ENCODE results near the gene AGPAT4. TPM values are rescaled to one million over a fixed set of nuclear protein-coding genes. Genes with fewer than 3 reads are reported as not detected.

The AGPAT4 gene
- total and polyA plus RNA-seq, 2 donors (not counting 3 experiments of a cell fraction or from before 2014, with no cell fraction given): 10.2 to 15.2 TPM

- FAIRE-seq: no peak
Measured at GRCh38 chr6:161295784-161296183, 21.9 kb upstream of the AGPAT4 start.

More at GRCh38 chr6:161295784-161296183, 21.9 kb upstream of the AGPAT4 start:
- Histone ChIP-seq H3K27ac (ENCODE audit: insufficient read depth, low read depth, low read length) (no peak overlapping the region), H3K4me1 (ENCODE audit: control insufficient read depth, extremely low read depth, insufficient read depth, low read length) (no peaks in the 10 kb centered on the region), H3K27me3 (ENCODE audit: control insufficient read depth in 2 of 2, insufficient read depth in 2 of 2, low read length in 2 of 2) (no peaks in the 10 kb centered on the region), H3K9me1 (replicated peaks; ENCODE audit: control insufficient read depth, extremely low read depth, insufficient read depth, low read length) (no peaks in the 10 kb centered on the region), H3K79me2 (ENCODE audit: control insufficient read depth, insufficient read depth, low read length) (no peaks in the 10 kb centered on the region), H4K20me1 (replicated peaks; ENCODE audit: control insufficient read depth, extremely low read depth, insufficient read depth, low read length) (no peaks in the 10 kb centered on the region), H3K4me2 (ENCODE audit: insufficient read depth, low read length) (no peak overlapping the region), H3K4me3 (replicated peaks in 1 of 3; ENCODE audit: insufficient read depth in 1 of 3, low read depth in 1 of 3, low read length in 3 of 3) (no peak overlapping the region), H3K9me3 (replicated peaks; ENCODE audit: control insufficient read depth, insufficient read depth, low read length) (no peaks in the 10 kb centered on the region), H3K36me3 (ENCODE audit: control insufficient read depth in 2 of 2, extremely low read depth in 1 of 2, insufficient read depth in 2 of 2, low read length in 2 of 2) (no peaks in the 10 kb centered on the region), H2AFZ (ENCODE audit: low read depth, low read length) (no peak overlapping the region), H3K9ac (replicated peaks; ENCODE audit: extremely low read depth, insufficient read depth, low read length) (no peak overlapping the region)
- TF ChIP-seq CTCF (IDR thresholded peaks at IDR 0.05; ENCODE audit: extremely low read depth in 1 of 2, insufficient read depth in 1 of 2, low read depth in 1 of 2, low read length in 2 of 2) (no peak), POLR2AphosphoS5 (IDR thresholded peaks at IDR 0.05; ENCODE audit: insufficient read depth, low read depth, low read length) (no peak), GATA2 (IDR thresholded peaks at IDR 0.05; ENCODE audit: insufficient read depth, insufficient read length, low read depth, low read length) (no peak), POLR2A (IDR thresholded peaks at IDR 0.05; ENCODE audit: low read depth, low read length) (no peak), FOS (IDR thresholded peaks at IDR 0.05; ENCODE audit: borderline replicate concordance, insufficient read depth, low read length) (no peak), MYC (IDR thresholded peaks at IDR 0.05; ENCODE audit: low read depth, low read length) (no peak), EZH2 (IDR thresholded peaks at IDR 0.05; ENCODE audit: borderline replicate concordance, low read depth, low read length, severe bottlenecking) (no peak), JUN (IDR thresholded peaks at IDR 0.05; ENCODE audit: borderline replicate concordance, insufficient read depth, insufficient read length, low read depth) (no peak), MAX (IDR thresholded peaks at IDR 0.05; ENCODE audit: insufficient read depth, insufficient read length) (no peak)
- ChIA-PET POLR2A (no interaction called here), CTCF (no interaction called here)
- no peak for DNase-seq (ENCODE audit: low read depth, low spot score)
- intact Hi-C loops (cut with micrococcal nuclease): no loop called here
- BruUV-seq (replicated peaks): no TSS peak
- dilution Hi-C loops (cut with MboI; ENCODE audit: extremely low pct_ligation_motif_present, low sequenced_read_pairs): no loop called here
